HEK293T (cell line): Measurements from ENCODE around the gene SCYL2.

Experiments used
- BHLHE40 ChIP-seq: fragments of 450-650 bp; IDR thresholded peaks from 2 replicates; pipeline ENCODE4 v1.6.1; 2016; ENCODE audit warnings: mild to moderate bottlenecking, moderate library complexity, borderline replicate concordance
- CTBP1 ChIP-seq: fragments of 450-650 bp; IDR thresholded peaks from 2 replicates; pipeline ENCODE4 v1.6.1; 2016; ENCODE audit warnings: borderline replicate concordance
- FOXA1 ChIP-seq: fragments of 450-650 bp; IDR thresholded peaks from 2 replicates; pipeline ENCODE4 v1.6.1; 2016; ENCODE audit warnings: mild to moderate bottlenecking
- FOXK2 ChIP-seq: fragments of 450-650 bp; IDR thresholded peaks from 2 replicates; pipeline ENCODE4 v1.6.1; 2016; ENCODE audit warnings: mild to moderate bottlenecking
- L3MBTL2 ChIP-seq: fragments of 450-650 bp; conservative IDR thresholded peaks from 2 replicates; pipeline ENCODE4 v1.6.1; 2016; ENCODE audit warnings: mild to moderate bottlenecking
- NFRKB ChIP-seq: fragments of 450-650 bp; IDR thresholded peaks from 2 replicates; pipeline ENCODE4 v1.6.1; 2016; ENCODE audit warnings: mild to moderate bottlenecking, moderate library complexity
- SP1 ChIP-seq: fragments of 450-650 bp; IDR thresholded peaks from 2 replicates; pipeline ENCODE4 v1.6.1; 2017
- SUZ12 ChIP-seq: fragments of 450-650 bp; IDR thresholded peaks from 2 replicates; pipeline ENCODE4 v1.6.1; 2016; ENCODE audit warnings: mild to moderate bottlenecking
- ZNF384 ChIP-seq: fragments of 450-650 bp; IDR thresholded peaks from 2 replicates; pipeline ENCODE4 v1.6.1; 2016

- TF ChIP-seq CTBP1 (no peak), NFRKB (no peak), SUZ12 (no peak), SP1 (no peak), ZNF384 (no peak), BHLHE40 (no peak), FOXA1 (no peak), L3MBTL2 (no peak), FOXK2 (no peak)
These were observed 65.9 kb downstream of the SCYL2 start for GRCh38 chr12:100332852-100333251.
